ENCODE data around the gene CRYBG3.

The CRYBG3 gene

GRCh38 chr3:97815149-97815917 lies 6.5 kb upstream of the CRYBG3 start:
- Histone ChIP-seq H3K36me3 (ENCODE audit: insufficient read depth, low read length) (no peaks in the 10 kb centered on the region), H3K79me2 (ENCODE audit: insufficient read depth, low read length) (no peaks in the 10 kb centered on the region), H3K4me2 (ENCODE audit: insufficient read depth, low read length) (no peak overlapping the region), H3K4me1 (ENCODE audit: insufficient read depth, low read length) (peaks cover 12% of the 10 kb centered on the region), H2AFZ (ENCODE audit: low read depth, low read length) (no peak overlapping the region), H3K4me3 (ENCODE audit: low read depth in 1 of 2, low read length in 2 of 2) (no peak overlapping the region), H3K27me3 (ENCODE audit: insufficient read depth, low read length, poor library complexity) (no peaks in the 10 kb centered on the region), H3K9ac (ENCODE audit: low read depth, low read length) (no peak overlapping the region), H4K20me1 (ENCODE audit: insufficient read depth, low read length) (no peaks in the 10 kb centered on the region), H3K9me3 (ENCODE audit: insufficient read depth, low read length, severe bottlenecking) (no peaks in the 10 kb centered on the region), H3K27ac (ENCODE audit: low read length) (no peak overlapping the region)
- peak; percentile 95 for ATAC-seq (ENCODE audit: insufficient read depth, low read depth)
- DNase-seq = peak; percentile 62
- no peak for TF ChIP-seq EZH2 (IDR thresholded peaks at IDR 0.05; ENCODE audit: borderline replicate concordance, low read depth, low read length, severe bottlenecking)
- TF ChIP-seq, protein P1, sequence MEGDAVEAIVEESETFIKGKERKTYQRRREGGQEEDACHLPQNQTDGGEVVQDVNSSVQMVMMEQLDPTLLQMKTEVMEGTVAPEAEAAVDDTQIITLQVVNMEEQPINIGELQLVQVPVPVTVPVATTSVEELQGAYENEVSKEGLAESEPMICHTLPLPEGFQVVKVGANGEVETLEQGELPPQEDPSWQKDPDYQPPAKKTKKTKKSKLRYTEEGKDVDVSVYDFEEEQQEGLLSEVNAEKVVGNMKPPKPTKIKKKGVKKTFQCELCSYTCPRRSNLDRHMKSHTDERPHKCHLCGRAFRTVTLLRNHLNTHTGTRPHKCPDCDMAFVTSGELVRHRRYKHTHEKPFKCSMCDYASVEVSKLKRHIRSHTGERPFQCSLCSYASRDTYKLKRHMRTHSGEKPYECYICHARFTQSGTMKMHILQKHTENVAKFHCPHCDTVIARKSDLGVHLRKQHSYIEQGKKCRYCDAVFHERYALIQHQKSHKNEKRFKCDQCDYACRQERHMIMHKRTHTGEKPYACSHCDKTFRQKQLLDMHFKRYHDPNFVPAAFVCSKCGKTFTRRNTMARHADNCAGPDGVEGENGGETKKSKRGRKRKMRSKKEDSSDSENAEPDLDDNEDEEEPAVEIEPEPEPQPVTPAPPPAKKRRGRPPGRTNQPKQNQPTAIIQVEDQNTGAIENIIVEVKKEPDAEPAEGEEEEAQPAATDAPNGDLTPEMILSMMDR (IDR thresholded peaks at IDR 0.05; ENCODE audit: borderline replicate concordance, extremely low read depth, low read length, poor library complexity, severe bottlenecking) = no peak

GRCh38 chr3:97816811-97817210 lies 5.0 kb upstream of the CRYBG3 start:
- TF ChIP-seq, protein P1 (IDR thresholded peaks at IDR 0.05; ENCODE audit: borderline replicate concordance, extremely low read depth, low read length, poor library complexity, severe bottlenecking) = no peak
- TF ChIP-seq EZH2 (IDR thresholded peaks at IDR 0.05; ENCODE audit: borderline replicate concordance, low read depth, low read length, severe bottlenecking) = no peak
- H3K9ac ChIP-seq (ENCODE audit: low read depth, low read length) = no peak overlapping the region
- no peak for ATAC-seq (ENCODE audit: insufficient read depth, low read depth)

DNA sequence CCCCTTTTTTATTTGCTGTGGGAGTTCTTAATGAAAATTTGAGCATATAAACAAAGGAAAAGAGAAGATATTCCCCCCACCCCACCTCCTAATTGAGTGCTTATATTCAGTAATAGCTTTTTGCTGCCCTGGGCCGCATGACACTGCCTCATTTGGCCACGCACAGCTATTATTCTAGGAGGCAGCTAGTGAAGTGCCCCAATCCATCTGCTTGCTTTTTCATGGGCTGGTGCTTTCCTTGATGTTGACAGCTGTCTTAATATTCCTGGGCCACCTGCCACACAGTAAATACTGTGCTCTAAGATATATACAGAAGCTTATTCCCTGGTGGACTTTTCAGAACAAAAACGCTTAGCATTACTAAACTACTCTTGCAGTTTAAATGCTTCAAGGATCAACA lies 3.8 kb upstream of the CRYBG3 start:
- Histone ChIP-seq H3K9ac (ENCODE audit: low read depth, low read length) (no peak overlapping the region), H3K36me3 (ENCODE audit: insufficient read depth, low read length) (no peaks in the 10 kb centered on the region), H4K20me1 (ENCODE audit: insufficient read depth, low read length) (no peaks in the 10 kb centered on the region), H3K27ac (ENCODE audit: low read length) (no peak overlapping the region), H3K9me3 (ENCODE audit: insufficient read depth, low read length, severe bottlenecking) (no peaks in the 10 kb centered on the region), H3K4me2 (ENCODE audit: insufficient read depth, low read length) (no peak overlapping the region), H3K4me1 (ENCODE audit: insufficient read depth, low read length) (peaks cover 26% of the 10 kb centered on the region), H3K4me3 (ENCODE audit: low read depth in 1 of 2, low read length in 2 of 2) (no peak overlapping the region), H3K27me3 (ENCODE audit: insufficient read depth, low read length, poor library complexity) (no peaks in the 10 kb centered on the region), H2AFZ (ENCODE audit: low read depth, low read length) (no peak overlapping the region), H3K79me2 (ENCODE audit: insufficient read depth, low read length) (peaks cover 4% of the 10 kb centered on the region; the same call in 1 of the 2 replicates)
- TF ChIP-seq, protein P1 (IDR thresholded peaks at IDR 0.05; ENCODE audit: borderline replicate concordance, extremely low read depth, low read length, poor library complexity, severe bottlenecking) = no peak
- TF ChIP-seq EZH2 (IDR thresholded peaks at IDR 0.05; ENCODE audit: borderline replicate concordance, low read depth, low read length, severe bottlenecking) = no peak
- no peak for ATAC-seq (ENCODE audit: insufficient read depth, low read depth)
- no peak for DNase-seq

More at GRCh38 chr3:97816811-97817210, 5.0 kb upstream of the CRYBG3 start:
- Histone ChIP-seq H3K4me2 (ENCODE audit: insufficient read depth, low read length) (no peak overlapping the region), H3K4me3 (ENCODE audit: low read depth in 1 of 2, low read length in 2 of 2) (no peak overlapping the region), H3K27me3 (ENCODE audit: insufficient read depth, low read length, poor library complexity) (no peaks in the 10 kb centered on the region), H3K9me3 (ENCODE audit: insufficient read depth, low read length, severe bottlenecking) (no peaks in the 10 kb centered on the region), H4K20me1 (ENCODE audit: insufficient read depth, low read length) (no peaks in the 10 kb centered on the region), H2AFZ (ENCODE audit: low read depth, low read length) (no peak overlapping the region), H3K4me1 (ENCODE audit: insufficient read depth, low read length) (peaks cover 20% of the 10 kb centered on the region), H3K27ac (ENCODE audit: low read length) (no peak overlapping the region), H3K79me2 (ENCODE audit: insufficient read depth, low read length) (no peaks in the 10 kb centered on the region), H3K36me3 (ENCODE audit: insufficient read depth, low read length) (no peaks in the 10 kb centered on the region)
- no peak for DNase-seq
